Psoas muscle (tissue), 8 donors: ENCODE measurements around the gene DOCK10. TPM values are rescaled to one million over a fixed set of nuclear protein-coding genes. Genes with fewer than 3 reads are reported as not detected.

ENCODE experiments used
- ATAC-seq, 4 donors: fragments of 200-7000 bp; cut with Tn5 transposase; one replicate each; pipeline ENCODE4 v1.9.1; 2020; ENCODE audit warnings: moderate library complexity in 3 of 4, mild to moderate bottlenecking in 2 of 4
- DNase-seq, 2 donors: peaks; one replicate each; pipeline ENCODE4 v3.0.0-alpha.2; 2020
- H3K27ac ChIP-seq: fragments of 200-600 bp; one replicate; pipeline ENCODE4 v1.8.0; 2022
- H3K27me3 ChIP-seq, 3 donors: fragments of 200-600 bp in 1 of 3; one replicate each; pipeline versions ENCODE4 v1.6.1 to v1.8.0; 2013 to 2022; ENCODE audit warnings: low read length in 2 of 3, mild to moderate bottlenecking in 2 of 3, moderate library complexity in 1 of 3; ENCODE audit not compliant: insufficient read depth in 3 of 3
- H3K36me3 ChIP-seq, 2 donors: fragments of 200-600 bp in 1 of 2; one replicate each; pipeline versions ENCODE4 v1.6.1 to v1.8.0; 2013 to 2022; ENCODE audit warnings: low read depth in 1 of 2, mild to moderate bottlenecking in 1 of 2, moderate library complexity in 1 of 2; ENCODE audit not compliant: insufficient read depth in 1 of 2
- H3K4me1 ChIP-seq: fragments of 200-600 bp; one replicate; pipeline ENCODE4 v1.8.0; 2022
- H3K4me3 ChIP-seq: fragments of 200-600 bp; one replicate; pipeline ENCODE4 v1.8.0; 2022; ENCODE audit warnings: mild to moderate bottlenecking
- H3K9me3 ChIP-seq: fragments of 200-600 bp; one replicate; pipeline ENCODE4 v1.8.0; 2022
- CTCF ChIP-seq: fragments of 200-600 bp; IDR thresholded peaks from one replicate; pipeline ENCODE4 v1.8.0; 2022; ENCODE audit warnings: antibody characterized with exemption
- WGBS, 3 donors: extraction: QIAGEN DNeasy Blood & Tissue Kit; methylation state at CpG; one replicate each; pipeline versions ENCODE4 v1.1.6 to v1.1.7; 2013; 5-methylcytosine and 5-hydroxymethylcytosine counted together
- intact Hi-C, 2 donors: fragments of 100-400 bp; cut with DNase I; formaldehyde crosslinking; loops; one replicate each; pipeline versions ENCODE4 v1.11.0 to v1.14.2; 2022
- polyA plus RNA-seq, 3 donors: library from polyadenylated mRNA; stranded (reverse); fragments of 200-250 nt; gene quantifications; one replicate each; pipeline ENCODE4 v1.2.3, GENCODE V29; 2013
- total RNA-seq, 4 donors: library from RNA; stranded (reverse); fragmentation: NEBNext Ultra II Directional in 2 of 4; extraction: Animal tissue kit (Norgen Biotek cat#: 25700) in 2 of 4; gene quantifications; one replicate each; pipeline versions ENCODE4 v1.2.1 to v1.2.4, GENCODE V29; 2021 to 2023
- donor health status: healthy with polysubstance abuse.
- donor health status: DM: no; HTN: no; CAD: no; lungs with moderate emphysema.
- donor health status: Bipolar disorder and iron deficiency.
- donor health status: healthy.
- donor health status: DM: yes; HTN: yes; CAD: no.
- donor health status: DM: no; HTN: no; CAD: no.
- donor health status: DM: no; HTN: no; CAD: no.
- donor health status: DM: yes; HTN: yes; CAD: no.

The DOCK10 gene
- total and polyA plus RNA-seq, 7 donors = 0.17 to 4.4 (median 1.0) TPM

- no peaks in the 10 kb centered on the region for H3K4me1 ChIP-seq
- no peak for TF ChIP-seq CTCF
- WGBS, 3 donors = 88 to 90% (median 90%) methylated on average over 3 of the region's 3 CpGs
- no peaks in the 10 kb centered on the region for H3K36me3 ChIP-seq
- no peak overlapping the region for H3K27ac ChIP-seq
- no peaks in the 10 kb centered on the region for H3K9me3 ChIP-seq
- no peak for ATAC-seq
- intact Hi-C loops = no loop called here
- no peak for DNase-seq
- H3K4me3 ChIP-seq = no peak overlapping the region
- H3K27me3 ChIP-seq = no peaks in the 10 kb centered on the region
Measured at GRCh38 chr2:225065882-225066281, 23.6 kb upstream of the DOCK10 start.

GRCh38 chr2:225064928-225065327 is 22.7 kb upstream of the DOCK10 start:
- TF ChIP-seq CTCF = no peak
- no peak overlapping the region for H3K4me3 ChIP-seq
- H3K27me3 ChIP-seq = no peaks in the 10 kb centered on the region
- H3K36me3 ChIP-seq = no peaks in the 10 kb centered on the region
- no peaks in the 10 kb centered on the region for H3K9me3 ChIP-seq
- intact Hi-C loops = no loop called here
- DNase-seq (no peak), ATAC-seq (no peak)
- H3K27ac ChIP-seq = no peak overlapping the region
- H3K4me1 ChIP-seq = no peaks in the 10 kb centered on the region

- Histone ChIP-seq H3K4me3 (no peak overlapping the region), H3K9me3 (no peaks in the 10 kb centered on the region), H3K36me3 (no peaks in the 10 kb centered on the region), H3K27me3 (no peaks in the 10 kb centered on the region), H3K4me1 (no peaks in the 10 kb centered on the region), H3K27ac (no peak overlapping the region)
- DNase-seq = no peak
- 38 to 59% (median 49%) methylated on average over 2 of the region's 2 CpGs for WGBS, 3 donors
- TF ChIP-seq CTCF = no peak
- ATAC-seq = no peak
- intact Hi-C loops = no loop called here
Measured at GRCh38 chr2:225064362-225064761, 22.1 kb upstream of the DOCK10 start.

- DNase-seq (no peak), ATAC-seq (no peak)
- no peaks in the 10 kb centered on the region for H3K36me3 ChIP-seq
- intact Hi-C loops = no loop called here
- TF ChIP-seq CTCF = no peak
- WGBS, 3 donors = 94 to 95% (median 95%) methylated on average over 2 of the region's 2 CpGs
- no peaks in the 10 kb centered on the region for H3K27me3 ChIP-seq
- no peak overlapping the region for H3K27ac ChIP-seq
- H3K9me3 ChIP-seq = no peaks in the 10 kb centered on the region
- no peaks in the 10 kb centered on the region for H3K4me1 ChIP-seq
- no peak overlapping the region for H3K4me3 ChIP-seq
Measured at GRCh38 chr2:225056330-225057073, 14.2 kb upstream of the DOCK10 start.

- H3K27ac ChIP-seq = no peak overlapping the region
- intact Hi-C loops = no loop called here
- ATAC-seq = no peak
- no peak for DNase-seq
- no peaks in the 10 kb centered on the region for H3K36me3 ChIP-seq
- no peak for TF ChIP-seq CTCF
- no peak overlapping the region for H3K4me3 ChIP-seq
- no peaks in the 10 kb centered on the region for H3K27me3 ChIP-seq
- H3K4me1 ChIP-seq = no peaks in the 10 kb centered on the region
- no peaks in the 10 kb centered on the region for H3K9me3 ChIP-seq
- WGBS, 3 donors = 97 to 100% (median 100%) methylated on average over 1 of the region's 1 CpG
Measured at GRCh38 chr2:225055714-225056113, 13.4 kb upstream of the DOCK10 start.
